ENCODE measurements around the gene RELN. TPM values are rescaled to one million over a fixed set of nuclear protein-coding genes. Genes with fewer than 3 reads are reported as not detected.

RELN gene
- total and polyA plus RNA-seq, 8 donors: 3.6 to 20.1 (median 15.3) TPM

DNA sequence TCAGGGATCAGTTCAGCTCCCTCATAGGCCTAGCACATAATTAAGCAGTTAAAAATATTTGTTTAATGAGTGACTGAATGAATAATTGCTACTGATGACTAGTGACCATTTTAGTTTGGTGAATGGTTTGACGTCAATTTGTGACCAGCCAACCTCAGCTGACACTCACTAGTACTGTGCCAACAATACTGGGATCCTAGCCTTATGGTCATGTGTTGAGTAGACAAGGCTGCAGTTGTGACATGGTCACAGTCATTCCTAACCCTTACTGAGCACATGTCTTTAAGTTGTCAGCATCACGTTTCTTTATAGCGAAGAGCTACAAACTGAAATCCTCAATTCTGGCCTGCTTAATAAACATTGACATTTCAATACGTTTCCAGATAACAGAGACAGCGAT, 456.5 kb downstream of the RELN start:
- no peak overlapping the region for H3K27ac ChIP-seq
- no peaks in the 10 kb centered on the region for H3K4me1 ChIP-seq
- intact Hi-C loops (cut with DNase I): no loop called here
- no peaks in the 10 kb centered on the region for H3K9me3 ChIP-seq
- TF ChIP-seq, protein P1, sequence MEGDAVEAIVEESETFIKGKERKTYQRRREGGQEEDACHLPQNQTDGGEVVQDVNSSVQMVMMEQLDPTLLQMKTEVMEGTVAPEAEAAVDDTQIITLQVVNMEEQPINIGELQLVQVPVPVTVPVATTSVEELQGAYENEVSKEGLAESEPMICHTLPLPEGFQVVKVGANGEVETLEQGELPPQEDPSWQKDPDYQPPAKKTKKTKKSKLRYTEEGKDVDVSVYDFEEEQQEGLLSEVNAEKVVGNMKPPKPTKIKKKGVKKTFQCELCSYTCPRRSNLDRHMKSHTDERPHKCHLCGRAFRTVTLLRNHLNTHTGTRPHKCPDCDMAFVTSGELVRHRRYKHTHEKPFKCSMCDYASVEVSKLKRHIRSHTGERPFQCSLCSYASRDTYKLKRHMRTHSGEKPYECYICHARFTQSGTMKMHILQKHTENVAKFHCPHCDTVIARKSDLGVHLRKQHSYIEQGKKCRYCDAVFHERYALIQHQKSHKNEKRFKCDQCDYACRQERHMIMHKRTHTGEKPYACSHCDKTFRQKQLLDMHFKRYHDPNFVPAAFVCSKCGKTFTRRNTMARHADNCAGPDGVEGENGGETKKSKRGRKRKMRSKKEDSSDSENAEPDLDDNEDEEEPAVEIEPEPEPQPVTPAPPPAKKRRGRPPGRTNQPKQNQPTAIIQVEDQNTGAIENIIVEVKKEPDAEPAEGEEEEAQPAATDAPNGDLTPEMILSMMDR (IDR thresholded peaks at IDR 0.05): no peak
- DNase-seq: no peak
- H3K27me3 ChIP-seq: no peaks in the 10 kb centered on the region
- no peak overlapping the region for H3K4me3 ChIP-seq
- no peak for ATAC-seq
- no peaks in the 10 kb centered on the region for H3K36me3 ChIP-seq

DNA sequence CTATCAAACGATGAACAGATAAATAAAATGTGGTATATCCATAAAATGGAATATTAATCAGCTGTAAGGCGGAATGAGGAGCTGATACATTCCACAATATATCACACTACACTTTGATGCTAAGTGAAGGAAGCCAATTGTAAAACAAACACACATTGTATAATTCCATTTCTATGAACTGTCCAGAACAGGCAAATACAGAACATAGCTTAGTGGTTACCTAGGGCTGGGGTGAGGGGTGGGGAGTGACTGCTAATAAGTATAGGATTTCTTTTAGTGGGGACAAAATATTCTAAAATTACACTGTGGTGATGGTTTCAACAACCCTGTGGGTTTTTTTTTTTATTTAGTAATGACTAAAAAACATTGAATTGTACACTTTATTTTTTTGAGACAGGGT, 461.3 kb downstream of the RELN start:
- ATAC-seq: no peak
- Histone ChIP-seq H3K4me1 (no peaks in the 10 kb centered on the region), H3K36me3 (no peaks in the 10 kb centered on the region), H3K27me3 (no peaks in the 10 kb centered on the region), H3K27ac (no peak overlapping the region), H3K9me3 (no peaks in the 10 kb centered on the region), H3K4me3 (no peak overlapping the region)
- intact Hi-C loops (cut with DNase I): no loop called here
- TF ChIP-seq, protein P1 (IDR thresholded peaks at IDR 0.05): no peak
- DNase-seq: no peak

DNA sequence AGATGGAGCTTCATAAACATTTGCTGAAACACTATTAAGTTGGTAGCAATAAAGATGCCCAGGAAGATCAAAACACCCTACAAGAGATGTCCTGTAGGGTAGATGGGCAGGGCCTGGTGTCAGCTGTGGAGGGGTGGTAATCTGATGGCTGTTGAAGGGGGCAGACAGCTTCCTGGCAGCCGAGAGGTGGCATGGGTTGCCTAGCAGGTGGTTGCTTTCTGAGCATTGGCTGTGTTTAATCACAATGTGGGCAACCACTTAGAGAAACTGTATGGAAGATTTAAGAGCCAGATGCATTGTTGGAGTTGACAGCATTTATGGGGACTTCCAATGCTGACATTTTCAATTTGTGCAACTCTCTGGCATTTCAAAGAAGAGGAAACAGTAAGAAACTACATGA, 463.5 kb downstream of the RELN start:
- H3K27ac ChIP-seq: no peak overlapping the region
- DNase-seq (no peak), ATAC-seq (no peak)
- TF ChIP-seq, protein P1 (IDR thresholded peaks at IDR 0.05): no peak
- H3K9me3 ChIP-seq: no peaks in the 10 kb centered on the region
- no peaks in the 10 kb centered on the region for H3K36me3 ChIP-seq
- no peaks in the 10 kb centered on the region for H3K27me3 ChIP-seq
- no peak overlapping the region for H3K4me3 ChIP-seq
- no peaks in the 10 kb centered on the region for H3K4me1 ChIP-seq
- intact Hi-C loops (cut with DNase I): no loop called here

DNA sequence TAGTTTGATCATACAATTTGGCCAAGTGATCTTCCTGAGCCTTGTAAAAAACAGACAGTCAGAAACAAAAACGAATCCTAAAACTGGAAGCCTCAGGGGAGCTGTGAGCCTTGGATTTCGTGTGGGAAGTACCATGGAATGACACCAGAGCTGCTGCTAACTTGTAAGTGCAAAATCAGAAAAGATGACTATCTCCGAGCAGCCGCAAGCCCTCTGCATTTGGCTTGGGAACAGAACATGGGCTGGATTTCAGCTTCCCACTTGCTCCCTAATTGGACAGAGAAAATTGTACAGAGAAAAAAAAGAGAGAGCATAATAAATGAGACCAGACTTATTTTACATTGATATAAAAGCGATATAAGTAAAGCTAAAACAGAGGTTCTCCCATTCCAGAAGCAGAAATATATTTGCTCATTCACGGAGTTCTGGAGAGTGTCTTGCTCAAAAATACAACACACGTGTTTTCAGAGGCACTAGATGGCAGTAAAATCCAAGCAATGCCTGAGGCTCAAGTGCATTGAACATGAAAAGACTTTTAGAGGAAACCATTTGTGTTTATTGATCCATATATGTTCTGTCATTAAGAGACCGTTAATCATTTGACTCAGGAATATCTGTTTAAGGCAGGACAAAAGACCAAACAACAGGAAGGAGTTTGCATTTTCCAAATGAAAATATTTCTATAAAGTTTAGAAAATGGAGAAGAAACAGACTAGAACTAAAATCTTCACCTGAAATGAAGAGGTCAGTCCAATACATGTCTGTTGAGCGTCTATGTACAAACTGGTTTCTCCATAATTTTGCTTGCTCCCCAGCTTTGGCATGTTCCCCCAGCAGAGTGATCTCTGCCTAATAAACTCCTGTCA, 465.2 kb downstream of the RELN start:
- H3K27me3 ChIP-seq: no peaks in the 10 kb centered on the region
- intact Hi-C loops (cut with DNase I): no loop called here
- DNase-seq: peak in 1 of 4 donors; percentile 31
- H3K36me3 ChIP-seq: no peaks in the 10 kb centered on the region
- peak; percentile 33 for ATAC-seq
- no peak overlapping the region for H3K27ac ChIP-seq
- TF ChIP-seq, protein P1 (IDR thresholded peaks at IDR 0.05): no peak
- no peaks in the 10 kb centered on the region for H3K9me3 ChIP-seq
- H3K4me1 ChIP-seq: no peaks in the 10 kb centered on the region
- no peak overlapping the region for H3K4me3 ChIP-seq

DNA sequence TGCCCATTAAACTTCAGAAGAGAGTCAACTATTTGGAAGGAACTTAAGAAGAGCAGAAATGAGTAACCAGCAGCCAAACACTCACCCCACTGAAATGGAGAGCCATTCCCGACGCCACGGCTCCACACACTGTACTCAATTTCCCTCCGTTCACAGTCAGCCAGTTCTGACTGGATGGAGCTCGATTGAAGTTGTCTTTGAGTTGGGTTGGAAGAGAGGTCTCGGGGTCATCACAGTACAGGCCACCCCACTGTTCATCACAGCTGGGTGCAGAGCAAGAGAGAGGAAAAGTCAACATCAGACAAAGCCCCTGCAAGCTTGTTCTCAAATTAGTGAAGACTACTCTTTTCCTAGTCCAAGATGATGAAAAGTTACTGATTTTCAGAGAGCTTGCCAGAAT, 467.5 kb downstream of the RELN start:
- Histone ChIP-seq H3K27me3 (no peaks in the 10 kb centered on the region), H3K4me1 (no peaks in the 10 kb centered on the region), H3K27ac (no peak overlapping the region), H3K4me3 (no peak overlapping the region), H3K36me3 (no peaks in the 10 kb centered on the region), H3K9me3 (no peaks in the 10 kb centered on the region)
- ATAC-seq: no peak
- intact Hi-C loops (cut with DNase I): no loop called here
- TF ChIP-seq, protein P1 (IDR thresholded peaks at IDR 0.05): no peak
- DNase-seq: no peak

Data from left lung (tissue), 10 donors.